Cardiac fibroblast (primary cell): ENCODE results near the gene MGAT5B.

Experiments
- DNase-seq, 2 donors: peaks; one replicate each; pipeline versions ENCODE4 v3.0.0 to v3.0.0-alpha.2; 2010; ENCODE audit warnings: low read depth in 2 of 2
- H3K4me3 ChIP-seq, 2 donors: replicated peaks in 1 of 2; 1 replicate in 1 of 2; 2 replicates in 1 of 2; pipeline ENCODE4 v1.5.1; 2011; ENCODE audit warnings: low read depth in 2 of 2, low read length in 2 of 2, mild to moderate bottlenecking in 2 of 2, moderate library complexity in 1 of 2
- CTCF ChIP-seq: IDR thresholded peaks from one replicate; pipeline ENCODE4 v1.5.1; 2011; ENCODE audit warnings: low read depth, mild to moderate bottlenecking, low read length, inconsistent platforms

Gene MGAT5B

GRCh38 chr17:76995387-76996105 is 127.3 kb downstream of the MGAT5B start:
- no peak for TF ChIP-seq CTCF
- DNase-seq, result no peak

GRCh38 chr17:76996741-76997694 is 128.8 kb downstream of the MGAT5B start:
- no peak for DNase-seq
- TF ChIP-seq CTCF, result no peak
- H3K4me3 ChIP-seq, result no peak overlapping the region

More at GRCh38 chr17:76995387-76996105, 127.3 kb downstream of the MGAT5B start:
- H3K4me3 ChIP-seq, result no peak overlapping the region

- TF ChIP-seq CTCF, result no peak
- DNase-seq, result no peak
- no peak overlapping the region for H3K4me3 ChIP-seq
Observed at GRCh38 chr17:76997981-76998531, 129.9 kb downstream of the MGAT5B start.

- DNase-seq, result no peak
- no peak overlapping the region for H3K4me3 ChIP-seq
- TF ChIP-seq CTCF, result no peak
Observed at GRCh38 chr17:76998839-76999238, 130.6 kb downstream of the MGAT5B start.
